ENCODE measurements around the gene COL8A1.

Gene COL8A1

GRCh38 chr3:99843590-99844258 lies 205.3 kb downstream of the COL8A1 start:
- no peak overlapping the region for H3K27ac ChIP-seq (ENCODE audit: low read depth, low read length)
- H3K56ac ChIP-seq (ENCODE audit: low read length), result no peak overlapping the region
- no peak overlapping the region for H2BK5ac ChIP-seq (ENCODE audit: low read length)
- H3K4me2 ChIP-seq (ENCODE audit: low read length), result no peak overlapping the region
- H3K27me3 ChIP-seq (ENCODE audit: insufficient read depth, low read length, poor library complexity), result no peaks in the 10 kb centered on the region
- peaks cover 7% of the 10 kb centered on the region for H3K79me1 ChIP-seq (ENCODE audit: low read length)
- no peak overlapping the region for H2AK5ac ChIP-seq (ENCODE audit: low read length)
- H3K4me3 ChIP-seq (ENCODE audit: low read length), result no peak overlapping the region
- no peak overlapping the region for H3K23ac ChIP-seq (ENCODE audit: low read length)
- DNase-seq, result no peak
- no CpG with 5 or more reads among the region's 10 CpGs for WGBS (ENCODE audit: extremely low coverage, insufficient coverage, low lambda C conversion rate)
- H2BK120ac ChIP-seq (ENCODE audit: low read depth, low read length), result no peak overlapping the region
- H3K9ac ChIP-seq (ENCODE audit: low read length), result no peak overlapping the region
- no peak overlapping the region for H4K8ac ChIP-seq (ENCODE audit: low read depth, low read length)
- peaks cover 5% of the 10 kb centered on the region for H3K79me2 ChIP-seq (ENCODE audit: control insufficient read depth, insufficient read depth, low read length)
- H3K18ac ChIP-seq (ENCODE audit: low read length), result no peak overlapping the region
- H3K4ac ChIP-seq (ENCODE audit: low read depth, low read length), result no peak overlapping the region
- H4K5ac ChIP-seq (ENCODE audit: low read length), result no peak overlapping the region
- H2BK15ac ChIP-seq (replicated peaks; ENCODE audit: low read depth), result no peak overlapping the region
- peaks cover 2% of the 10 kb centered on the region for H3K4me1 ChIP-seq (ENCODE audit: control insufficient read depth, low read depth, low read length)
- H3K36me3 ChIP-seq (ENCODE audit: control insufficient read depth, insufficient read depth, low read length), result no peaks in the 10 kb centered on the region

- Histone ChIP-seq H2AK5ac (ENCODE audit: low read length) (no peak overlapping the region), H3K36me3 (ENCODE audit: control insufficient read depth, insufficient read depth, low read length) (no peaks in the 10 kb centered on the region), H4K5ac (ENCODE audit: low read length) (no peak overlapping the region), H3K18ac (ENCODE audit: low read length) (no peak overlapping the region), H2BK5ac (ENCODE audit: low read length) (no peak overlapping the region), H3K4me2 (ENCODE audit: low read length) (no peak overlapping the region), H3K4me3 (ENCODE audit: low read length) (no peak overlapping the region), H4K8ac (ENCODE audit: low read depth, low read length) (no peak overlapping the region), H3K27ac (ENCODE audit: low read depth, low read length) (no peak overlapping the region), H3K4me1 (ENCODE audit: control insufficient read depth, low read depth, low read length) (peaks cover 2% of the 10 kb centered on the region), H2BK15ac (replicated peaks; ENCODE audit: low read depth) (no peak overlapping the region), H3K79me1 (ENCODE audit: low read length) (peaks cover 10% of the 10 kb centered on the region), H3K4ac (ENCODE audit: low read depth, low read length) (no peak overlapping the region), H2BK120ac (ENCODE audit: low read depth, low read length) (no peak overlapping the region), H3K56ac (ENCODE audit: low read length) (no peak overlapping the region), H3K27me3 (ENCODE audit: insufficient read depth, low read length, poor library complexity) (no peaks in the 10 kb centered on the region), H3K9ac (ENCODE audit: low read length) (no peak overlapping the region), H3K79me2 (ENCODE audit: control insufficient read depth, insufficient read depth, low read length) (peaks cover 7% of the 10 kb centered on the region), H3K23ac (ENCODE audit: low read length) (no peak overlapping the region)
- WGBS (ENCODE audit: extremely low coverage, insufficient coverage, low lambda C conversion rate), result 100% methylated on average over 1 of the region's 4 CpGs
- DNase-seq, result no peak
Observed at GRCh38 chr3:99845331-99845730, 206.9 kb downstream of the COL8A1 start.

- H3K23ac ChIP-seq (ENCODE audit: low read length), result no peak overlapping the region
- no peaks in the 10 kb centered on the region for H3K27me3 ChIP-seq (ENCODE audit: insufficient read depth, low read length, poor library complexity)
- H3K4me1 ChIP-seq (ENCODE audit: control insufficient read depth, low read depth, low read length), result peaks cover 2% of the 10 kb centered on the region
- no peak overlapping the region for H3K9ac ChIP-seq (ENCODE audit: low read length)
- peak; percentile 42 for DNase-seq
- H3K4ac ChIP-seq (ENCODE audit: low read depth, low read length), result no peak overlapping the region
- H3K4me3 ChIP-seq (ENCODE audit: low read length), result no peak overlapping the region
- H2BK5ac ChIP-seq (ENCODE audit: low read length), result no peak overlapping the region
- H3K27ac ChIP-seq (ENCODE audit: low read depth, low read length), result no peak overlapping the region
- no peak overlapping the region for H2AK5ac ChIP-seq (ENCODE audit: low read length)
- H3K79me2 ChIP-seq (ENCODE audit: control insufficient read depth, insufficient read depth, low read length), result peaks cover 7% of the 10 kb centered on the region
- no peak overlapping the region for H3K18ac ChIP-seq (ENCODE audit: low read length)
- H3K79me1 ChIP-seq (ENCODE audit: low read length), result peaks cover 12% of the 10 kb centered on the region
- no peak overlapping the region for H4K5ac ChIP-seq (ENCODE audit: low read length)
- H3K36me3 ChIP-seq (ENCODE audit: control insufficient read depth, insufficient read depth, low read length), result no peaks in the 10 kb centered on the region
- WGBS (ENCODE audit: extremely low coverage, insufficient coverage, low lambda C conversion rate), result no CpG with 5 or more reads among the region's 2 CpGs
- H2BK120ac ChIP-seq (ENCODE audit: low read depth, low read length), result no peak overlapping the region
- H2BK15ac ChIP-seq (replicated peaks; ENCODE audit: low read depth), result no peak overlapping the region
- no peak overlapping the region for H4K8ac ChIP-seq (ENCODE audit: low read depth, low read length)
- H3K4me2 ChIP-seq (ENCODE audit: low read length), result no peak overlapping the region
- H3K56ac ChIP-seq (ENCODE audit: low read length), result no peak overlapping the region
Observed at GRCh38 chr3:99845999-99846398, 207.6 kb downstream of the COL8A1 start.

- no peak overlapping the region for H2BK5ac ChIP-seq (ENCODE audit: low read length)
- H3K4me1 ChIP-seq (ENCODE audit: control insufficient read depth, low read depth, low read length), result peaks cover 2% of the 10 kb centered on the region
- no peak overlapping the region for H3K27ac ChIP-seq (ENCODE audit: low read depth, low read length)
- no peak overlapping the region for H4K5ac ChIP-seq (ENCODE audit: low read length)
- no peak overlapping the region for H2AK5ac ChIP-seq (ENCODE audit: low read length)
- H3K23ac ChIP-seq (ENCODE audit: low read length), result no peak overlapping the region
- WGBS (ENCODE audit: extremely low coverage, insufficient coverage, low lambda C conversion rate), result no CpG with 5 or more reads among the region's 6 CpGs
- no peak overlapping the region for H2BK15ac ChIP-seq (replicated peaks; ENCODE audit: low read depth)
- no peaks in the 10 kb centered on the region for H3K36me3 ChIP-seq (ENCODE audit: control insufficient read depth, insufficient read depth, low read length)
- peak; percentile 78 for DNase-seq
- peaks cover 12% of the 10 kb centered on the region for H3K79me1 ChIP-seq (ENCODE audit: low read length)
- H3K4me3 ChIP-seq (ENCODE audit: low read length), result no peak overlapping the region
- H3K18ac ChIP-seq (ENCODE audit: low read length), result no peak overlapping the region
- no peak overlapping the region for H3K9ac ChIP-seq (ENCODE audit: low read length)
- H3K4ac ChIP-seq (ENCODE audit: low read depth, low read length), result no peak overlapping the region
- no peak overlapping the region for H4K8ac ChIP-seq (ENCODE audit: low read depth, low read length)
- H3K27me3 ChIP-seq (ENCODE audit: insufficient read depth, low read length, poor library complexity), result no peaks in the 10 kb centered on the region
- no peak overlapping the region for H2BK120ac ChIP-seq (ENCODE audit: low read depth, low read length)
- no peak overlapping the region for H3K56ac ChIP-seq (ENCODE audit: low read length)
- H3K79me2 ChIP-seq (ENCODE audit: control insufficient read depth, insufficient read depth, low read length), result peaks cover 7% of the 10 kb centered on the region
- no peak overlapping the region for H3K4me2 ChIP-seq (ENCODE audit: low read length)
Observed at GRCh38 chr3:99846477-99847160, 208.2 kb downstream of the COL8A1 start.

GRCh38 chr3:99848433-99848832 lies 210.0 kb downstream of the COL8A1 start:
- H3K27ac ChIP-seq (ENCODE audit: low read depth, low read length), result no peak overlapping the region
- H3K79me1 ChIP-seq (ENCODE audit: low read length), result peaks cover 12% of the 10 kb centered on the region
- no peak overlapping the region for H3K18ac ChIP-seq (ENCODE audit: low read length)
- H3K36me3 ChIP-seq (ENCODE audit: control insufficient read depth, insufficient read depth, low read length), result no peaks in the 10 kb centered on the region
- no peak overlapping the region for H3K23ac ChIP-seq (ENCODE audit: low read length)
- no peak overlapping the region for H2BK5ac ChIP-seq (ENCODE audit: low read length)
- no peak overlapping the region for H2AK5ac ChIP-seq (ENCODE audit: low read length)
- no peak overlapping the region for H4K8ac ChIP-seq (ENCODE audit: low read depth, low read length)
- H3K27me3 ChIP-seq (ENCODE audit: insufficient read depth, low read length, poor library complexity), result no peaks in the 10 kb centered on the region
- no CpG with 5 or more reads among the region's 6 CpGs for WGBS (ENCODE audit: extremely low coverage, insufficient coverage, low lambda C conversion rate)
- H2BK120ac ChIP-seq (ENCODE audit: low read depth, low read length), result no peak overlapping the region
- H3K79me2 ChIP-seq (ENCODE audit: control insufficient read depth, insufficient read depth, low read length), result peaks cover 7% of the 10 kb centered on the region
- H3K4me1 ChIP-seq (ENCODE audit: control insufficient read depth, low read depth, low read length), result no peaks in the 10 kb centered on the region
- H3K56ac ChIP-seq (ENCODE audit: low read length), result no peak overlapping the region
- no peak overlapping the region for H3K4me3 ChIP-seq (ENCODE audit: low read length)
- no peak overlapping the region for H2BK15ac ChIP-seq (replicated peaks; ENCODE audit: low read depth)
- no peak for DNase-seq
- no peak overlapping the region for H4K5ac ChIP-seq (ENCODE audit: low read length)
- no peak overlapping the region for H3K4me2 ChIP-seq (ENCODE audit: low read length)
- no peak overlapping the region for H3K4ac ChIP-seq (ENCODE audit: low read depth, low read length)
- H3K9ac ChIP-seq (ENCODE audit: low read length), result no peak overlapping the region
